ENCODE measurements around the gene CNGB1.

GRCh38 chr16:57900796-57901479 is 70.0 kb downstream of the CNGB1 start:
- TF ChIP-seq CTCF (IDR thresholded peaks at IDR 0.05) (no peak), YY1 (IDR thresholded peaks at IDR 0.05; ENCODE audit: low read depth) (no peak), TAF1 (IDR thresholded peaks at IDR 0.05; ENCODE audit: borderline replicate concordance, low read depth, low read length) (no peak), SMC3 (IDR thresholded peaks at IDR 0.05; ENCODE audit: low read depth, low read length) (no peak), USF1 (IDR thresholded peaks at IDR 0.05; ENCODE audit: borderline replicate concordance, low read depth) (no peak), ELF1 (IDR thresholded peaks at IDR 0.05) (no peak), EZH2phosphoT487 (IDR thresholded peaks at IDR 0.05; ENCODE audit: borderline replicate concordance, low read depth) (no peak), FOXM1 (IDR thresholded peaks at IDR 0.05; ENCODE audit: low read depth) (no peak)
- TF ChIP-seq, protein P1, sequence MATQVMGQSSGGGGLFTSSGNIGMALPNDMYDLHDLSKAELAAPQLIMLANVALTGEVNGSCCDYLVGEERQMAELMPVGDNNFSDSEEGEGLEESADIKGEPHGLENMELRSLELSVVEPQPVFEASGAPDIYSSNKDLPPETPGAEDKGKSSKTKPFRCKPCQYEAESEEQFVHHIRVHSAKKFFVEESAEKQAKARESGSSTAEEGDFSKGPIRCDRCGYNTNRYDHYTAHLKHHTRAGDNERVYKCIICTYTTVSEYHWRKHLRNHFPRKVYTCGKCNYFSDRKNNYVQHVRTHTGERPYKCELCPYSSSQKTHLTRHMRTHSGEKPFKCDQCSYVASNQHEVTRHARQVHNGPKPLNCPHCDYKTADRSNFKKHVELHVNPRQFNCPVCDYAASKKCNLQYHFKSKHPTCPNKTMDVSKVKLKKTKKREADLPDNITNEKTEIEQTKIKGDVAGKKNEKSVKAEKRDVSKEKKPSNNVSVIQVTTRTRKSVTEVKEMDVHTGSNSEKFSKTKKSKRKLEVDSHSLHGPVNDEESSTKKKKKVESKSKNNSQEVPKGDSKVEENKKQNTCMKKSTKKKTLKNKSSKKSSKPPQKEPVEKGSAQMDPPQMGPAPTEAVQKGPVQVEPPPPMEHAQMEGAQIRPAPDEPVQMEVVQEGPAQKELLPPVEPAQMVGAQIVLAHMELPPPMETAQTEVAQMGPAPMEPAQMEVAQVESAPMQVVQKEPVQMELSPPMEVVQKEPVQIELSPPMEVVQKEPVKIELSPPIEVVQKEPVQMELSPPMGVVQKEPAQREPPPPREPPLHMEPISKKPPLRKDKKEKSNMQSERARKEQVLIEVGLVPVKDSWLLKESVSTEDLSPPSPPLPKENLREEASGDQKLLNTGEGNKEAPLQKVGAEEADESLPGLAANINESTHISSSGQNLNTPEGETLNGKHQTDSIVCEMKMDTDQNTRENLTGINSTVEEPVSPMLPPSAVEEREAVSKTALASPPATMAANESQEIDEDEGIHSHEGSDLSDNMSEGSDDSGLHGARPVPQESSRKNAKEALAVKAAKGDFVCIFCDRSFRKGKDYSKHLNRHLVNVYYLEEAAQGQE (IDR thresholded peaks at IDR 0.05; ENCODE audit: low read depth, low read length), result no peak

Measured in SK-N-SH (cell line).